Stimulated activated CD4-positive, alpha-beta T cell treated with anti-CD3 and anti-CD28 coated beads, TNF-alpha, amount 100 ng/mL, for 24 hours (primary cell): ENCODE measurements around the gene ARHGEF3.

Source experiments
- DNase-seq, 3 experiments: peaks; one replicate each; pipeline ENCODE4 v3.0.0-alpha.2; 2020; ENCODE audit warnings: low read depth in 3 of 3

The ARHGEF3 gene, protein sequence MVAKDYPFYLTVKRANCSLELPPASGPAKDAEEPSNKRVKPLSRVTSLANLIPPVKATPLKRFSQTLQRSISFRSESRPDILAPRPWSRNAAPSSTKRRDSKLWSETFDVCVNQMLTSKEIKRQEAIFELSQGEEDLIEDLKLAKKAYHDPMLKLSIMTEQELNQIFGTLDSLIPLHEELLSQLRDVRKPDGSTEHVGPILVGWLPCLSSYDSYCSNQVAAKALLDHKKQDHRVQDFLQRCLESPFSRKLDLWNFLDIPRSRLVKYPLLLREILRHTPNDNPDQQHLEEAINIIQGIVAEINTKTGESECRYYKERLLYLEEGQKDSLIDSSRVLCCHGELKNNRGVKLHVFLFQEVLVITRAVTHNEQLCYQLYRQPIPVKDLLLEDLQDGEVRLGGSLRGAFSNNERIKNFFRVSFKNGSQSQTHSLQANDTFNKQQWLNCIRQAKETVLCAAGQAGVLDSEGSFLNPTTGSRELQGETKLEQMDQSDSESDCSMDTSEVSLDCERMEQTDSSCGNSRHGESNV

DNA sequence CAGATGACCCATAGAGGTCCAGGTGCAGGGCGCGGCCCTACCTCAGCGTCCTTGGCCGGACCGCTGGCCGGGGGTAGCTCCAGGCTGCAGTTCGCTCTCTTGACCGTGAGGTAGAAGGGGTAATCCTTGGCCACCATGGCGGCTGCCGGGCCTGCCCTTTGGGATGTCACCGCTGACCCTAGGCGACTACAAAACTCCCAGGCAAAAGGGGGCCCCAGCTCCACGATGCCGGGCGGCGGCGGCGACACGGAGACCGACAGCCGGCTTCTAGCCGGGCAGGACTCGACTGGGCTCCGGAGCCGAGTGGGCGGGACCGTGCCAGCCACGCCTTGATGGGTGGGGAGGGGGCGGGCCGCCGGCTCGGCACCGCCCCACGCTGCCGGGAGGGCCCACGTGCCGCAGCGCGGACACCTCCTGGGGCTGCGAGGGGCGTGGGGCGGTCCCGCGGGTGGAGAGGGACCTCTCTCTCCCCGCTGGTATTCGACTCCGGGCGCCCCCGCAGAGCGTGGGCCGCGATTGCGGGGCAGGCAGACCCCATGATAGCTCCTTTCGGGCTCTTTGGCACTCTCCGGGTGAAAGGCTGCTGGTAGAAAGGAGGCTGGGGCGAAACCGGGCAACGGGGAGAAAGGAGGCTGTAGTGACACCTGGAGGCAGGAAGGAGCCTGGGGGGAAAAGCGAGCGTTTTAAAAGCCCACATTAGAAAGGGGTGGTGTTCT, at the start of gene ARHGEF3:
Gene ARHGEF3, minus strand, starts transcription at position 288 of the 716 bp plus-strand sequence. Its CDS starts 151 bp downstream, at position 137.
- DNase-seq = peak; percentile 72 to 87 (median 79)

GRCh38 chr3:56849698-56850097, 47.9 kb upstream of the ARHGEF3 start:
- no peak for DNase-seq

DNA sequence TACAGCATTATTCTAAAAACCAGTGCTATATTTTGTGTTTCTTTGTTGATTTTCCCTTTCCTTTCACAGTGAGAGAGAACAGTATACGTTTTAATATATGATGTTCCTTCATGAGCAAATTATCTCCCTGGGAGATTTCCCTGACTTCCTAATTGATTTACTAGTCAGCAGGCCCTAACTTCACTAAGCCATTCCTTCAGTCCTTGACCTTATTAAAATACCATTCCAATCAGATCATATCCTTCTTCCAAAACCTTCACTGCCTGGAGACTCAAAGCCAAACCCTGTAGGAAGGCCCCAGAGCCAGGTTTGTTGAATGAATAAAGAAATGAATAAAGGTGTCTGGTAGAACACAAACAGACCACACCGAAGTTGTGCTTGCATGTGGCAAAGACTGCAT, 43.8 kb upstream of the ARHGEF3 start:
- DNase-seq = no peak

- DNase-seq = no peak
These were observed 42.8 kb upstream of the ARHGEF3 start for GRCh38 chr3:56844536-56844935.

DNA sequence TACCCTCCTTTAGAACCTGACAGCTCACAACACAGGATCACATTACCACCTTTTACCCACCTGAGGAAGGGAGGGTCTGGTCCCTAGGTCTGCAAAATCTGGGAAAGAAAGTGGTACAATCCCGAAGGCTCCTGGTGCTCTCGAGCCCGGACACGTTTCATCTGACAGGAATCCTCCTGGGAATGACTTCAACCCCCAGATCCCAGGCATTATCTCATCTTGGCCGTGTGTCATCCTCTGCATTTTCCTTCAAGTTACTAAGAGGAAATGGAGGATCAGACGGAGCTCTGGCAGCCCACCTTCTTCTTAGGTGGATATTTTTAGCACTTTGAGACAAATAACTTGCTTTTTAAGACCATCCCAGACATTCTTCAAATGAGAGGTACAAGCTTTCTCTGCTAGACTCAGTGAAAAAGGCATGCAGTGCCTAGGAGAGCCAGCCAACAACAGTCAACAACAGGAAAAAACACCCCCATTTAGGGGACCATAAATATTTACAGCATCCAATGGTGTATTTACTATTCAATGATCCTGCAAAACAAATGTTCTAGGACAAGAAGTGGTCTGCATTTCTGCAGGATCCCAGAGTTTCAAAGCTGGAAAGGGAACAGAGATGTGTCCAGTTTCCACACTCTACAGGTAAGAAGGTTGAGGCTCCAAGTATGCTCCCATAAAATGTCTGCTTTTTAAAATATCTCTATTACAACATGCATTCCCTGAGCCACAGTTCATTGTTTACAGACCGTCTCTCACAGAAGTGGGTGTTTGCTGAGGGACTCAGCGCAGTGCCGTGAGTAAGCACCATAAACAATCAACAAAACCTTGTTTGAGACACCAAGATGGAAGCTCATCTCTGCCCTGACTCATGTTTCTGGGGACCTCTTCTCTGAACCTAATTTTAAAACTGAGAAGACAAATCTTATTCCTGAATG, 38.3 kb upstream of the ARHGEF3 start:
- DNase-seq = no peak

DNA sequence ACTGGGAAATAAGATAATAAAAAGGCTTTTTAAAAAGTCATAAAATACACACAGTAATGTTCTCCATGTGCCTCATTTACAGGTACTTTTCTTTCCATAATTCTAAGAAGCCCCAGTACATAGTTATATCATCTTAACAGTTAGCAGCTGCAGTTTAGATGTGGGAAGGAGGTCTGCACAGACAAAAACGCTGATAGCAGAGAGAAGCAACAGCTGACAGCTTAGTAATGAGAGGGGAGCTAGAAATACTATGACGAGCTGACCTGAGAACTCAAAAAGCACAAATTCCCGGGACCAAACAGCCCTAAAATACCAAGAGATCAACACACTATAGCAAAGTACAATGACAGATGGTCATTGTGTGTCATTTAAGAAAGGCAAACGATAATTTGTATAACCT, 36.7 kb upstream of the ARHGEF3 start:
- DNase-seq = no peak

DNA sequence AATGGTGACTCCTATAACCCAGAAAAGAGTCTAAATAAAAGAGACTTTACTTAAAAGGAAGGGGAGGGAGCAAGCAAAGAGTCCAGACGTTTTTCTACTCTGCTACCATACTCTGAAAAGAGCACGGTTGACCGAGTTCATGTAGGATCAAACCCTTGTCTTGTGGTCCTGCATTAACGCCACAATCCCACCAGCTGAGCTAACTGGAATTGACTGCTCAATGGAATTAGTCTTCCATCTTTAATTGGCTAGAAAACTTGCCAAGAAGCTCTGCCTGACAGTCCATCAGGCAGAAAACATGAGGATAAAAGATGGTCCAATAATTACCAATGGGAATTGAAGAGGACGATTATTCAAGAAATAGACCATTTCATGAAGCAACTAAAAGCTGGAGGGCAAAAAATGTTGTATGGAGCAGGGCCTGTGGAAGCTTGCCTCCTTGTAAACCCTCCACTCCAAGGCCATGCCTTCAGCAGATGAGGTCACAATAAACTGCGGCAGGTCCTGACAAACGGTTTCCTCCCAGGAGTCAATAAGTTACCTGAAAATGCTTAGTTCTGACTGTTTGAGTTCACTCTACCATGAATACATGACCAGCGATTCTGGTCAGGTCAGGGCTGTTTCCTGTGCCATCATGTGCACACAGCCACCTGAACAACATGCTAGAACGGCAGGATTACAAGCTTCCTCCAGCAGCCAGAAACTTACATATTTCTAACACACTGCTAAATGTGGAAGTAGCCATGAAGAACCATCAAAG, 35.6 kb upstream of the ARHGEF3 start:
- DNase-seq = no peak

DNA sequence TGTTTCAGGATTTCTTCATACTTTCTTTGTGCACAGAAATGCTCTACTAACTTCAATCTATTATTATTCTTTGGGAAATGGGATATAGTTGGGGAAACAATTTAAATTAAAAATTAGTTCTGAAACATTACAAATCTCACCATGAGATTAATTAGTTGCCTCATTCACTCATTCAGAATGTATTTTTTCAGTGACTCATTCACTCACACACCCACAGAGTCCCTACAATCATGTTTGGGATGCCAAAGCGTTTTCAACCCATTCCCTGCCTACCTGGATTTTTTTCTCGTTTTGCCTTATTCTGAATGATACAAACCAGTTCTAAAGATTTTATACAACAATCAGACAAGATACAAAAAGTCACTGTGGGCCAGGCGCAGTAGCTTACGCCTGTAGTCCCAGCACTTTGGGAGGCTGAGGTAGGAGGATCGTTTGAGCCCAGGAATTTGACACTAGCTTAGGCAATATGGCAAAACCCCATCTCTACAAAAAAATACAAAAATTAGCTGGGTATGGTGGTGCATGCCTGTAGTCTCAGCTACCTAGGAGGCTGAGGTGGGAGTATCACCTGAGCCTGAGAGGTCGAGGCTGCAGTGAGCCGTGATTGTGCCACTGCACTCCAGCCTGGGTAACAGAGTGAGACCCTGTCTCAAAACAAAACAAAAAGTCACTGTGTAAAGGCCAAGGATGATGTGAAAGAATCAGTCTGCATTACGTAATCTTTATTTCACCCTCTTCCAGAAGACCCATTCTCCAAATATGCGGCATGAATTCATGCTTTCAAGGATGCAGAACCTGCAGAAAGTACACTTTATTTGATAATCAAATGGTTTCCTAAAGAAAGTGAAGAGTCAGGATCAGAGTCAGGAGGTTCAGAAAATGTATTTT, 34.8 kb upstream of the ARHGEF3 start:
- DNase-seq = no peak

DNA sequence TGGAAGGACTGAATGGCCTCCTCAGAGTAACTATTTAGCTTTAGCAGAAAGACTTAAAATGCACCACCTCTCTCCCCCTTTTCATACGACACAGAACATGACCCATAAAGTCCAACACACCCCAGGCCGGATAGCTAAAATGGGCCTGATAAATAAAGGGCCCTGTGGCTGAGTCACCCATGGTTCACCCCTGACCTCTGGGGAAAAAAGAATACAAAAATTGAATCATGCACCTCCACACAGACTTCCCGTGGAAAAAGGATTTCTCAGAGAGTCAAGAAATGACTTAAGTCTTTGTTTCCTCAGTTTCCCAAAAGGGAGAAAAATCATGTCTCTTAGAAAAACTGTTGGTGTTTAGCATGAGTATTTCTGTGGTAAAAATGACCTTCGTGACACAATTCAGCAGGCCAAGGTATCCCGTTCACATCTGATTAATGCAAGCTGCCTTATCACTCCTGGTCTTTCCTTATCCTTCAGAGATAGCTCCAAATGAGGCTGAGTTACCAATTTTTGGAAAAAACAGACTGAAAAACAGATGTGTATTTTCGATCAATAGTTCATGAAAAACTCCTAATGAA, 34.0 kb upstream of the ARHGEF3 start:
- no peak for DNase-seq

DNA sequence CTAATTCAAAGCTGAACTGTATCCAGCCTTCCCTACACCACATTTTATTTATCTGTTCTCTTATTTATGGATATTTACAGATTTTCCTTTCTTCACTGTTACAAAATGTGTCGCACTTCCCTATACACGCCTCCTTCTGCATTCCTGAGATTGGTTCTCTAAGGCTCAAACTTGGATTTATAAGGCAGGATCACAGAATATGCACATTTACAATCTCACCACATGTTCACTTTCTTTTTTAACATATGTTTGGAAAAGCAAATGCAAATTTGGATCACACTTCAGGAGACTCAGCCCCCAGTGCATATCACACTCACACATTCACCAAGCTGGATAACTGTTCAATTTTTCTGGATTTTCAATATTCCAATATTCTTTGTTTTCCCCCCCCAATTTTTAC, 31.8 kb upstream of the ARHGEF3 start:
- no peak for DNase-seq

DNA sequence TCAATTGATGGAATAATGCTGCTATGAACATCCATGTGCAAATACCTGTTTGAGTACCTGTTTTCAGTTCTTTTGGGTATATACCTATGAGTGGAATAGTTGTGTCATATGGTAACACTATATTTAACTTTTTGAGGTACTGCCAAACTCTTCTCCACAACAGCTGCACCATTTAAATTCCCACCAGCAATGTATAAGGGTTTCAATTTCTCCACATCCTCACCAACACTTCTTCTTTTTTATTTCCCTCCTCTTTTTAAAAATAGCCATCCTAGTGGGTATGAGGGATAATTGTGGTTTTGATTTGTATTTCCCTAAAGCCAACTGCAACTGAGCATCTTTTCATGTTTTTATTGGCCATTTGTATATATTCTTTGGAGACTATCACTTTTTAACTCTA, 31.3 kb upstream of the ARHGEF3 start:
- no peak for DNase-seq

- no peak for DNase-seq
These were observed 29.8 kb upstream of the ARHGEF3 start for GRCh38 chr3:56831572-56831971.

- no peak for DNase-seq
These were observed 29.1 kb upstream of the ARHGEF3 start for GRCh38 chr3:56830884-56831283.

GRCh38 chr3:56829533-56829932, 27.8 kb upstream of the ARHGEF3 start:
- no peak for DNase-seq

- DNase-seq = no peak
These were observed 25.3 kb upstream of the ARHGEF3 start for GRCh38 chr3:56826831-56827722.

GRCh38 chr3:56825567-56826438, 24.1 kb upstream of the ARHGEF3 start:
- DNase-seq = no peak

- DNase-seq = no peak
These were observed 22.4 kb upstream of the ARHGEF3 start for GRCh38 chr3:56823984-56824703.
